ENCODE data around the gene RXRA.

- TF ChIP-seq CTCF (IDR thresholded peaks at IDR 0.05; ENCODE audit: borderline replicate concordance, extremely low read depth, low read length, poor library complexity, severe bottlenecking) (no peak), EZH2 (IDR thresholded peaks at IDR 0.05; ENCODE audit: borderline replicate concordance, low read depth, low read length, severe bottlenecking) (no peak)
These were observed 68.8 kb downstream of the RXRA start for GRCh38 chr9:134395002-134395517.
